ENCODE results near the gene WDFY4.

WDFY4 gene

DNA sequence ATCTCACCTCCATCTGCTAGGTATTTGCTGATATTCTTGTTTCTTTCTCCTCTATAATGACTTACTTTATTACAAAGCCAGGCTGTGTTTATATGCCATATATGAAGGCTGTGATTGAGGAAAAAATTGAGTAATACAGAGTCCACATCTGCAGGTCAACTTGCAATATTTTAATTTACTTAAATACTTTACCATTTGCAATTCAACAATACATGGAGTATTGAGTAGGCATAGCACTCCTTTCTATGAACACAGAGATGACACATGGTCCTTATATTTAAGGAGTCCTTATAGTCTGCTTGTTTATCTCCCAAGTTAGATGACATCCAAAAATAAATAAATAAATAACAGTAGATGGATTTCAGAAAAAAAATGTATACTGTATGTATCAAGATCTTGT is 158.5 kb downstream of the WDFY4 start:
- Histone ChIP-seq H3K4me1 (no peaks in the 10 kb centered on the region), H3K27ac (no peak overlapping the region), H3K36me3 (no peaks in the 10 kb centered on the region), H3K4me3 (no peak overlapping the region), H3K9me3 (no peaks in the 10 kb centered on the region), H3K27me3 (no peaks in the 10 kb centered on the region)
- TF ChIP-seq, protein P1, sequence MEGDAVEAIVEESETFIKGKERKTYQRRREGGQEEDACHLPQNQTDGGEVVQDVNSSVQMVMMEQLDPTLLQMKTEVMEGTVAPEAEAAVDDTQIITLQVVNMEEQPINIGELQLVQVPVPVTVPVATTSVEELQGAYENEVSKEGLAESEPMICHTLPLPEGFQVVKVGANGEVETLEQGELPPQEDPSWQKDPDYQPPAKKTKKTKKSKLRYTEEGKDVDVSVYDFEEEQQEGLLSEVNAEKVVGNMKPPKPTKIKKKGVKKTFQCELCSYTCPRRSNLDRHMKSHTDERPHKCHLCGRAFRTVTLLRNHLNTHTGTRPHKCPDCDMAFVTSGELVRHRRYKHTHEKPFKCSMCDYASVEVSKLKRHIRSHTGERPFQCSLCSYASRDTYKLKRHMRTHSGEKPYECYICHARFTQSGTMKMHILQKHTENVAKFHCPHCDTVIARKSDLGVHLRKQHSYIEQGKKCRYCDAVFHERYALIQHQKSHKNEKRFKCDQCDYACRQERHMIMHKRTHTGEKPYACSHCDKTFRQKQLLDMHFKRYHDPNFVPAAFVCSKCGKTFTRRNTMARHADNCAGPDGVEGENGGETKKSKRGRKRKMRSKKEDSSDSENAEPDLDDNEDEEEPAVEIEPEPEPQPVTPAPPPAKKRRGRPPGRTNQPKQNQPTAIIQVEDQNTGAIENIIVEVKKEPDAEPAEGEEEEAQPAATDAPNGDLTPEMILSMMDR (IDR thresholded peaks at IDR 0.05), result no peak
- DNase-seq, result no peak
- intact Hi-C loops (cut with DNase I; ENCODE audit: low total_unique reads), result no loop called here

DNA sequence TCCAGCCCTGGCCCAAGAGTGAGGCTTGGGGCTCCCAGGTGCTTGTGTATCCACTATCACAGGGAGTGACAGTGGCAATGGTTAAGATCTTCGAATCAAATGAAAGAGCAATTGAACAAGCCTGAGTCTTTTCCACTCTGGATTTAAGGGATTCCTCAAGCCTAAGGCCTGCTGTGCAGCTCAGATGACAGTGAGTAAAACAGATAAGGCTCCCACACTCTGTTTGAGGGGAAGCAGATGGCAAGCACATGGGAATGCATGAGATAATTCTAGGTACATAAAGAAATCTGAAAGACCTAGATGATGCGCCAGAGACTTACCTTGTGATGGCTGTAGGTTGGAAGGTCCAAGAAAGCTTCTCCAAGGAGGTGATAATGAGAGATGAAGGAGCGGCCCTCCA is 159.9 kb downstream of the WDFY4 start:
- Histone ChIP-seq H3K9me3 (no peaks in the 10 kb centered on the region), H3K36me3 (no peaks in the 10 kb centered on the region), H3K27ac (no peak overlapping the region), H3K4me3 (no peak overlapping the region), H3K4me1 (no peaks in the 10 kb centered on the region), H3K27me3 (no peaks in the 10 kb centered on the region)
- intact Hi-C loops (cut with DNase I; ENCODE audit: low total_unique reads), result loop anchor here (2.0 kb wide), 1 partner anchor 32 kb away; no protein-coding TSS in a partner anchor
- no peak for DNase-seq
- TF ChIP-seq, protein P1 (IDR thresholded peaks at IDR 0.05), result no peak

DNA sequence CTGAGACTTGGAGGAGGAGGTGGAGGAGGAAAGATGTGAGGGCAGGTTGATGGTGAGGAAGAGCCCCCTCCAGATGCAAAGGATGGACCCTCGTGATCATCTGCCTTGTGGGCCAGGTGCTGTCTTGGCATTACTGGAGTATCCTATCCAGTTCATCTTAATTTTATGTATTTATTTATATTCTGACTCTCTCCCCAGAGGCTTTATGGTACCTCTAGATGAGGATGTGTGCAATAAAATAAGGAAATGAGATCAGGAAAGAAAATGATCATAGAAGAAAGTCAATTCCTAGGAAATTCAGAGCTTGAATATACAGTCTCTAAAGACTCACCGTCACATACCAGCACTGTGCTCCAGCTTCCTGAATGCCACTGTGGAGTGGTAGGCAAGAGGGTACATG is 160.8 kb downstream of the WDFY4 start:
- no peaks in the 10 kb centered on the region for H3K36me3 ChIP-seq
- H3K9me3 ChIP-seq, result no peaks in the 10 kb centered on the region
- no peak overlapping the region for H3K4me3 ChIP-seq
- DNase-seq, result no peak
- H3K27ac ChIP-seq, result no peak overlapping the region
- no peaks in the 10 kb centered on the region for H3K4me1 ChIP-seq
- intact Hi-C loops (cut with DNase I; ENCODE audit: low total_unique reads), result loop anchor here (2.0 kb wide), 1 partner anchor 33 kb away; no protein-coding TSS in a partner anchor
- TF ChIP-seq, protein P1 (IDR thresholded peaks at IDR 0.05), result no peak
- H3K27me3 ChIP-seq, result no peaks in the 10 kb centered on the region

DNA sequence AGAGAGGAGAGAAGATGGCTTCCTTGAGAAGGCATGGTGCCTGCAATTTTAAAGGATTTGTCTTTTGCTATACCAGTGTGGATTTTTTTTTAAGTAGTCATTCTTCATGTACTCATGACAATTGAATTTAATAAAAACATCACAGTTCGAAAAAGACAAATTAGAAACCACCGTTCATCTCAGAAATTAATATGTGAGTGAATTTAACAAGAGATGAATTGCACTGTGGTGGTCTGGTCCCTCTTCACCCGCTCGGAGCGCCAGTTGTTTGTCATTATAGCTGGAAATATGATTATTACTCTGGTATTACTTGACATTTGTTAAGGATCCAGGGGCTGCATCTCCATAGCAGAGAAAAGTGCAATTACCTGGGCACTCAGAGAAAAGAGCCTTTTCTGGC is 163.0 kb downstream of the WDFY4 start:
- no peak for DNase-seq
- Histone ChIP-seq H3K36me3 (no peaks in the 10 kb centered on the region), H3K27ac (no peak overlapping the region), H3K4me3 (no peak overlapping the region), H3K9me3 (no peaks in the 10 kb centered on the region), H3K4me1 (no peaks in the 10 kb centered on the region), H3K27me3 (no peaks in the 10 kb centered on the region)
- intact Hi-C loops (cut with DNase I; ENCODE audit: low total_unique reads), result no loop called here
- TF ChIP-seq, protein P1 (IDR thresholded peaks at IDR 0.05), result no peak

DNA sequence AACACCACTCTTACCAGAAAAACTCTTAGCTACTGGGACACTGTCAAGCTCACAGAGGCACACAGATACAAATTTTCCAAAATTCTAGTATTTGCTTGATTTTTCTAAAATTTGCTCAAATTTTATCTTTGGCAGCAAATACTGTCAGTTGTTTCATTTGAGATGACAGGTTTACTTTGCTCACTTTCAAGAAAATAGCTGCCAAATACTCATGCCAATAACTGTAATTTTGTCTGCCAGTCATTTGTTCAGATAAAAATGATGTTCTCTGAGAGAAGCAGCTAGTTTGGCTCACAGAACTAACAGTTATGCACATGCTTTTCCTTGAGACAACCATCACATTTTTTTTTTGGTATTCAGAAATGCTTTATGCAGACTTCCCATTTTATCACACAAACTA is 172.2 kb downstream of the WDFY4 start:
- H3K4me3 ChIP-seq, result no peak overlapping the region
- H3K36me3 ChIP-seq, result no peaks in the 10 kb centered on the region
- no peak for DNase-seq
- no peak overlapping the region for H3K27ac ChIP-seq
- intact Hi-C loops (cut with DNase I; ENCODE audit: low total_unique reads), result no loop called here
- H3K27me3 ChIP-seq, result no peaks in the 10 kb centered on the region
- H3K4me1 ChIP-seq, result no peaks in the 10 kb centered on the region
- peaks cover 0 to 6% (median 0%) of the 10 kb centered on the region in 3 donors for H3K9me3 ChIP-seq
- TF ChIP-seq, protein P1 (IDR thresholded peaks at IDR 0.05), result no peak

DNA sequence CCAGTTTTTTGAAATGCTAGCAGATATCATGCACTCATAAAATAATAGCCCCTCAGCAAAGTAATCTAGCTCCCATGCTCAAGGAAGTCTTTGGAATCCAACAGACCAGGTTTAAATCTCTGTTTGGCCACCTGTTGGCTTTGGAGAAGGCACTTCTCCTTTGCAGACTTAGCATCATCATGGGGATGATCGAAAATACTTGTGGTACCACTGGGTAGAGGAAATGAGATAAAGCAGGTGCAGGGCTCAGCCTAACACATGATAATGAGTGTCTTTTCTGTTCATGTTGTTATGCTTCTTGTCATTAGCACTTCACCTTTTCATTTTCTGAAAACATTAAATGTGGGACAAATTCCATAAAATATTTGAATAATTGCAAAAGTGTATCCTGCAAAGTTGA is 187.6 kb downstream of the WDFY4 start:
- Histone ChIP-seq H3K27ac (no peak overlapping the region), H3K4me3 (no peak overlapping the region), H3K27me3 (no peaks in the 10 kb centered on the region), H3K4me1 (no peaks in the 10 kb centered on the region), H3K36me3 (no peaks in the 10 kb centered on the region), H3K9me3 (no peaks in the 10 kb centered on the region)
- no peak for DNase-seq
- intact Hi-C loops (cut with DNase I; ENCODE audit: low total_unique reads), result no loop called here
- TF ChIP-seq, protein P1 (IDR thresholded peaks at IDR 0.05), result no peak
